NCI-H2107 treated with DMSO at 0.1 percent for 48 hours (cell line): ENCODE measurements around the gene SERINC5.
A peak's percentile ranks its signal among the peaks of the same experiment; 100 is the strongest.

Experiments used
- DNase-seq: peaks from one replicate; lab custom pipeline; 2025; ENCODE audit not compliant: unreplicated experiment; lab: John Stamatoyannopoulos, UW

Gene SERINC5

DNA sequence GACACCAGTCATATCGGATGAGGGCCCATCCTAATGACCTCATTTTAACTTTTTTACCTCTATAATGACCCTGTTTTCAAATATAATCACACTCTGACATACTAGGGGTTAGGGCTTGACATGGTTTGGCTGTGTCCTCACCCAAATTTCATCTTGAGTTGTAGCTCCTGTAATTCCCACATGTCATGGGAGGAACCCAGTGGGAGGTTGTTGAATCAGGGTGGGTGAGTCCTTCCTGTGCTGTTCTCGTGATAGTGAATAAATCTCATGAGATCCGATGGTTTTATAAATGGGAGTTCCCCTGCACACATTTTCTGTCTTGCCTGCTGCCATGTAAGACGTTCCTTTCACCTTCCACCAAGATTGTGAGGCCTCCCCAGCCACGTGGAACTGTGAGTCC lies 148.9 kb downstream of the SERINC5 start:
- no peak for DNase-seq

GRCh38 chr5:80105698-80106439 lies 150.0 kb downstream of the SERINC5 start:
- no peak for DNase-seq

GRCh38 chr5:80103371-80103770 lies 152.5 kb downstream of the SERINC5 start:
- no peak for DNase-seq

DNA sequence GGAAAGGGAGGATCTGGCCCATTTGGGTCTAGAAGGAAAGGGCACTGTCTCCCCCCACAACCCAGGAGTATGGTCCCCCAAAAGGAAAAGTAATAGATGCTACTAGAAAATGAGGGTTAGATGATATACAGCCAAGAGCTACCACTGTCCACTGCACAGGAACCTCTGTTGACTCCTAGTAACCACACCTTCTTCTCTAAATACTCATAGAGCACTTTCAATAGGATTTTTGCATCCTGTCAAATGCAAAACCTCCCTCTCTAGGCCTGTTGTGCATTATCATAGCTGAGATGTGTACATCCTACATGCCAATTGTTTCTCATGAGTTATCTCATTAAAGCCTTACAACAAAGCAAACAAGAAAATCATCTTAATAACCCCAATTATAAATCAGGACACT lies 153.9 kb downstream of the SERINC5 start:
- DNase-seq: no peak

DNA sequence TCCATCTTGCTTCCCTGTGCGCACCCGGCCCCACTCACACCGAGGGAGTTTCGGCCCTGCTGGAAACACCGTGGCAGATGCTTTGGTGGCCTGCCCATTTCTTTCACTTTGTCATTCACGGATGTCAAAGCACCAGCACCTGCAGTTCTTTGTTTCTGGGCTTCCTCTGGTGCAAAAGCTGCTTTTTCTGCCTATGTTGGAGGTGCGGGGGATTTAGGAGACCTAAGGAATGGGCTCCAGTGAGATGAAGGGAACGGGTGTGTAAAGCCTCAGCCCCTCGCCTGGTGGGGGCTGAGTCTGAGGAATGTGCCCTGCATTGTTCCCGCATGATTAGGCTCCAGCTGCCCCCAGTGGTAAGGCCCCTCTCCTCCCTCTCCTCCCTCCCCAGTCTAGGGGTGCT lies 158.4 kb downstream of the SERINC5 start:
- DNase-seq: no peak

- no peak for DNase-seq
These were observed 161.6 kb downstream of the SERINC5 start for GRCh38 chr5:80094236-80094738.

- DNase-seq: no peak
These were observed 162.1 kb downstream of the SERINC5 start for GRCh38 chr5:80093796-80094195.

DNA sequence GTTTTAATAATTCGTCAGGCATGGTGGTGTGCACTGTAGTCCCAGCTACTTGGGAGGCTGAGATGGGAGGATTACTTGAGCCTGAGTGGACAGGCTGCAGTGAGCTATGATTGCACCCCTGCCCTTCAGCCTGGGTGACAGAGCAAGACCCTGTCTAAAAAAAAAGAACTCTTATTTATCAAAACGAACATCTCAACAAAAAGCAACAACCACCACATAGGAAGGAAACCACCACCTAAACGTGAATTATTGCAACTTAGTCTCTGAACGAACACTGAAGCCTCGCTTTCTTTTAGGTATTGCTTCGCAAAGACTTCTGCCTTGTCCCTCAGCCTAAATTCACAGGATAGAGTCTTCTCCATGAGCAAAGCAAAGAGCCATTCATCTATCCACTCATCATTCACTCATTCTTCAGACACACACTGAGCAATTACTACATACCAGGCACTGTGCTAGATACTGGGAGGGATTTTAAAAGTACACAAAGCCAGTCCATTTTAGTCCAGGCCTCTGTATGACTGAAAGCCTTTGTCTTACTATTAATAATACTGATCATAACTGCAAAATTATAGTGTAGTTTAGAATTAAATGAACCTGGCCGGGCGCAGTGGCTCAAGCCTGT lies 163.3 kb downstream of the SERINC5 start:
- no peak for DNase-seq

GRCh38 chr5:80091792-80092192 lies 164.1 kb downstream of the SERINC5 start:
- peak; percentile 10 for DNase-seq

DNA sequence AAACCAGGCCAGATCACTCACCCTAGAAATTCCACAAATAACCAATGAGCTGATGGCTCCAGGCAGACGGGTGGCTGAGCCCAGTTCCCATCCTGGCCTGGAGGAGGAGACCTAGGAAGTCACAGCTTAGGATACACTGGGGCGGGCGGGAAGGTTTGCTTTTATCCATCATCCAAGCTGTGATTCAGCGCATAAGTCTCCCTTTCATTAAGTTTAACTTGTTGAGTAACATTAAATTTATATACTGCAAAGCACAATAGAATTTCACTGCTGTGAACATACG lies 165.0 kb downstream of the SERINC5 start:
- no peak for DNase-seq

GRCh38 chr5:80083101-80083890 lies 172.6 kb downstream of the SERINC5 start:
- DNase-seq: peak; percentile 75

DNA sequence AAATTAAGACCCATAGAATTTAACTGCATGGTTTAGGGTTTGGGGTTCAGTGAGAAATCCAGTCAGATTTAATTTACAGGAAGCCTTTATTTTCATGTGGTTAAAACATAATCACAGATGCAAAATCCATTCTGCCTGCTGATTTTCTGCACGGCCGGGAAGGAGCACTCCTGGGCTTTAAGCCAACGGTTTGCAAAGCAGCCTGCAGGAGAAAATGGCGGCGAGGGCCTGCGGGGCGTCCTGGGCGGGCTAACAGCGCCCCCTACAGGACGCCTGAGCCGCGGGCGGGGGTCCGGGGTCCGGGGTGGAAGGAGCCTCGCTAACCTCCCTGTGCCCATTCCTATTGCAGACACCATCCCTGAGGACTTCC lies 173.1 kb downstream of the SERINC5 start:
- DNase-seq: peak; percentile 25

- no peak for DNase-seq
These were observed 173.6 kb downstream of the SERINC5 start for GRCh38 chr5:80082281-80082680.

DNA sequence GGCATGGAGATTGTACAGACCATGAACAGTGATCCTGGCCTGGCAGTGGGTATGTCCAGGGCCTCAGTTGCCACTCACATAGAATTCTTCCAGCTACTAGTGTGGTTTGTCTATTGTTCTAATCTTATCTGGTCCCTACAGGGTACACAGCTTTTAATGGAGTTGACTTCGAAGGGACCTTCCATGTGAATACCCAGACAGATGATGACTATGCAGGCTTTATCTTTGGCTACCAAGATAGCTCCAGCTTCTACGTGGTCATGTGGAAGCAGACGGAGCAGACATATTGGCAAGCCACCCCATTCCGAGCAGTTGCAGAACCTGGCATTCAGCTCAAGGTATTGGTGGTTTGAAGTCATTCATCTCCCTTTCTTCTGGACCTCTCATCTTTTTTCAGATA lies 176.9 kb downstream of the SERINC5 start:
- DNase-seq: no peak

DNA sequence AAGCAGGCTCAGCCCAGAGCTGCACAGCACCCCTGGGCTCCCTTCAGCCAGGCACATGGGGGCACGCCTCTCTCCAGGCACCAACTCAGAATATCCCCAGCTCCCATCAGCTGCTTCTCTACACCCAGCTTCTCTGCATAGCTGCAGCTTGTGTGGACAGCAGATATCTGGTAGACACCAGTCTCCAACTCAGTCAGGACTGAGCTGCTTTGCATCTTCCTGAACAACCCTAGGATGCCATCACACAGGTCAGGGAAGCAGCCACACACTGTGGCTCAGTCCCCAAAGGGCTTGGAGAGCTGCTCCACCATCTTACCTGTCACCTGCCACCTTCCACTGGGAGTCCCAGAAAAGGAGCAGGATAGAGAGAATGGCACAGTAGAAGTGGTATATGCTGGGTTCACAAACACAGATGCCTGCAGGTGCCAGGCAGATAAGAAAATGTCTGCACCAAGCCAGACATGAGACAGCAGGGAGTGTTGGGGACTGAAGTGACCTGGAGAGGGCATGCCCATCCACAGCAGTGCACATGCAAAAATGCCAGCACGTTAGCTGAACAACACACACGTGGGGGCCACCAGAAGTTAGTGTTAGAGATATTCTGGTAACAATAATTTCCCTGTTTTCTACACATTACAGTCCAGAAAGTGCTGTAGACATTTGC lies 178.7 kb downstream of the SERINC5 start:
- no peak for DNase-seq

- DNase-seq: no peak
These were observed 179.5 kb downstream of the SERINC5 start for GRCh38 chr5:80076131-80077050.

- no peak for DNase-seq
These were observed 183.5 kb downstream of the SERINC5 start for GRCh38 chr5:80072103-80073073.

DNA sequence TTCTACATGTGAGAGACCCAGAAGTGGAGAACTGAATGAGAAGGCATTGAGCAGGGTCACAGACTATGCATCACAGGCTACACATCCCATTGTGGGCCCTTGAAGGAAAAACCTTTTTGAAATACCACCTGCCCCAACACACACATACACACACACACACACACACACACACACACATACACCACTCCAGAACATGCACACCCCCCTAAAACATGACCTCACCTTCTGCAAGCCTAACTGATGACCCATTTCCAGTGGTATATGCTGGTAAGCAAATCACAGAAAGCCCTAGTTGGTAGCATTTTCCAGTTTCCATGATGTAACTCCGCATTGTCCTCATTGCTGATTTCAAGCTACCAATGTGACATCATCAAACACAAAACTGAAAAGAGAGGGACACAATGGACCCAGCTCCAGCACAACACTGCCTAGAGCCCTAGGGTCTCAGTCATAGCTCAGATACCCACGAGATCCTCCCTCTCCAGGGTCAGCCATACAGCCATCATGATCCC lies 184.3 kb downstream of the SERINC5 start:
- no peak for DNase-seq
